Fibroblast of lung (primary cell): ENCODE results near the gene TMEM154. TPM values are rescaled to one million over a fixed set of nuclear protein-coding genes. Genes with fewer than 3 reads are reported as not detected.
A peak's percentile ranks its signal among the peaks of the same experiment; 100 is the strongest.

Source experiments
- DNase-seq, 2 donors: peaks; one replicate each; pipeline versions ENCODE4 v3.0.0 to v3.0.0-alpha.2; 2010; ENCODE audit warnings: low read depth in 2 of 2
- H2AFZ ChIP-seq: 2 replicates; pipeline ENCODE4 v1.5.1; 2012; ENCODE audit warnings: low read length, control low read depth, inconsistent platforms
- H3K27ac ChIP-seq: 2 replicates; pipeline ENCODE4 v1.5.1; 2011; ENCODE audit warnings: low read length, control low read depth; ENCODE audit not compliant: insufficient read depth
- H3K27me3 ChIP-seq: 2 replicates; pipeline ENCODE4 v1.5.1; 2011; ENCODE audit warnings: mild to moderate bottlenecking, low read length; ENCODE audit not compliant: control insufficient read depth, insufficient read depth
- H3K36me3 ChIP-seq: 2 replicates; pipeline ENCODE4 v1.5.1; 2011; ENCODE audit warnings: low read length; ENCODE audit not compliant: control insufficient read depth, insufficient read depth
- H3K4me1 ChIP-seq: 2 replicates; pipeline ENCODE4 v1.5.1; 2011; ENCODE audit warnings: low read length; ENCODE audit not compliant: control insufficient read depth, insufficient read depth; ENCODE audit errors: extremely low read depth
- H3K4me2 ChIP-seq: 2 replicates; pipeline ENCODE4 v1.5.1; 2011; ENCODE audit warnings: low read length, control low read depth; ENCODE audit not compliant: insufficient read depth; ENCODE audit errors: extremely low read depth
- H3K4me3 ChIP-seq, 4 experiments: fragments of 200-600 bp in 1 of 4; sonication (generic) in 1 of 4; replicated peaks in 1 of 4; 2 replicates each; pipeline ENCODE4 v1.5.1; 2011 to 2016; ENCODE audit warnings: low read length in 4 of 4, low read depth in 3 of 4, mild to moderate bottlenecking in 3 of 4, control low read depth in 2 of 4, inconsistent platforms in 1 of 4, mixed read lengths in 1 of 4; ENCODE audit not compliant: insufficient read depth in 1 of 4; ENCODE audit errors: control extremely low read depth in 1 of 4
- H3K79me2 ChIP-seq: 2 replicates; pipeline ENCODE4 v1.5.1; 2012; ENCODE audit warnings: mild to moderate bottlenecking, low read length, inconsistent platforms; ENCODE audit not compliant: control insufficient read depth, insufficient read depth
- H3K9ac ChIP-seq: 2 replicates; pipeline ENCODE4 v1.5.1; 2011; ENCODE audit warnings: mild to moderate bottlenecking, low read length, control low read depth; ENCODE audit not compliant: insufficient read depth
- H3K9me3 ChIP-seq: 2 replicates; pipeline ENCODE4 v1.5.1; 2012; ENCODE audit warnings: low read depth, low read length; ENCODE audit not compliant: control insufficient read depth, insufficient read depth
- H4K20me1 ChIP-seq: 2 replicates; pipeline ENCODE4 v1.5.1; 2011; ENCODE audit warnings: low read length; ENCODE audit not compliant: control insufficient read depth, insufficient read depth; ENCODE audit errors: extremely low read depth
- EZH2 ChIP-seq: IDR thresholded peaks from 2 replicates; pipeline ENCODE4 v1.5.1; 2012; ENCODE audit warnings: low read length, control low read depth, mild to moderate bottlenecking; ENCODE audit errors: missing control alignments
- polyA minus RNA-seq: library from RNA; depleted of rRNA, polyadenylated mRNA; stranded (reverse); fragments of >200 nt; gene quantifications from 2 replicates; pipeline ENCODE4 v1.2.3, GENCODE V29; 2011; ENCODE audit warnings: low replicate concordance
- polyA plus RNA-seq, 2 donors: library from polyadenylated mRNA; depleted of rRNA in 1 of 2; stranded (reverse) in 1 of 2; unstranded in 1 of 2; fragments of >200 nt; gene quantifications; 2 replicates each; pipeline ENCODE4 v1.2.1, GENCODE V29; 2011 to 2012; ENCODE audit warnings: missing spikeins in 1 of 2
- total RNA-seq: library from RNA; depleted of rRNA; stranded (reverse); fragments of >200 nt; gene quantifications from 2 replicates; pipeline ENCODE4 v1.2.1, GENCODE V29; 2014
- TF ChIP-seq, protein P1 (sequence below), 2 donors: IDR thresholded peaks in 1 of 2; conservative IDR thresholded peaks in 1 of 2; 1 replicate in 1 of 2; 2 replicates in 1 of 2; pipeline ENCODE4 v1.5.1; 2011 to 2012; ENCODE audit warnings: low read length in 2 of 2, control low read depth in 1 of 2, inconsistent platforms in 1 of 2, low read depth in 1 of 2, mild to moderate bottlenecking in 1 of 2

Gene TMEM154, protein sequence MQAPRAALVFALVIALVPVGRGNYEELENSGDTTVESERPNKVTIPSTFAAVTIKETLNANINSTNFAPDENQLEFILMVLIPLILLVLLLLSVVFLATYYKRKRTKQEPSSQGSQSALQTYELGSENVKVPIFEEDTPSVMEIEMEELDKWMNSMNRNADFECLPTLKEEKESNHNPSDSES
- total RNA-seq = 0.50 and 0.77 TPM in 2 replicates
- 1.6 and 3.7 TPM in 2 replicates for polyA plus RNA-seq
- polyA plus RNA-seq (2012) = 0.96 and 1.8 TPM in 2 replicates
- polyA minus RNA-seq = 1.4 and 3.5 TPM in 2 replicates

DNA sequence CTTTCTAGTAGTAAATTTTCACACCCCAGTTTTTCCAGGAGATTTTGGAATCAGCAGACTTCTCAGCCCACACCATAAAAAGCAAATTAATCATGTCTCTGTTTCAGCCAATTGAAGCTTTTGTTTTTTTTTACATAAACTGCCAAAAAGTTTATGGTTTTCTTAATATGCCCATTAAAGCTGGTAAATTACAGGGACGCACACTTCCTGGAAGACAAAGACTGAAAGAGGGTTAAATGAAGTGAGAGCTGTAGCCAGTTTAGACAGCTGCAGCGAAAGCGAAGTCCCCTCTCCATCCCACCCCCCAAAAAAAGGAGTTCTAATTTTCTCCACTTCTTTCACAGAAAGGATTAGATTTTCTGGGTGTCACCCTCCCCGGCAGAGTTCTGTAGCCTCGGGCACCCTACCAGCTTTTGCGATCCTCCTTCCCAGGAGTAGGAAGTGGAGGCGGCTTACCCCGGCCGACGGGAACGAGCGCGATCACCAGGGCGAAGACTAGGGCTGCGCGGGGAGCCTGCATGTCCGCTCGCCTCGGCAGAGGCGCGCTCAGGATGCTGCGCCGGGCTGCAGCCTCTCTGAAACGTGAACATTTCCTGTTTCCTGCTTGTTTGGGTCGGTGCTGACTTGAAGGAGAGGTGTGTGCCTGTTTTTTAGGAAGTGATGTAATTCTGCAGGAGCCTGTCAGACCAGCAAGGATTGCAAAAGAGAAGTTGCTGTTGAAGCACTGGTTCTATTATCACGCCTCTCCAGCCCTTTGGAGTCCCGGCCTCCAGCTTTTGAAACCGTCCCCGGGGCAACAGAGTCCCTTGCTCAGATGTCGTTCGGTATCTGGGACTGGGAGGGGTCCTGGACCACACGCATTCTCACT lies at the start of gene TMEM154:
Gene TMEM154, minus strand, starts transcription at position 584 of the 868 bp plus-strand sequence. Its CDS starts 64 bp downstream, at position 520.
- Histone ChIP-seq H4K20me1 (no peaks in the 10 kb centered on the region), H3K36me3 (no peaks in the 10 kb centered on the region), H3K27ac (peak within 1 kb of the TSS; percentile 6), H3K4me3 (peak within 1 kb of the TSS; percentile 55 to 86 (median 65)), H3K9ac (peak within 1 kb of the TSS; percentile 39), H2AFZ (peak within 1 kb of the TSS; percentile 88), H3K27me3 (no peaks in the 10 kb centered on the region), H3K9me3 (no peaks in the 10 kb centered on the region), H3K79me2 (no peaks in the 10 kb centered on the region), H3K4me1 (peaks cover 3% of the 10 kb centered on the region), H3K4me2 (peak within 1 kb of the TSS; percentile 93)
- TF ChIP-seq EZH2 = no peak
- TF ChIP-seq, protein P1, sequence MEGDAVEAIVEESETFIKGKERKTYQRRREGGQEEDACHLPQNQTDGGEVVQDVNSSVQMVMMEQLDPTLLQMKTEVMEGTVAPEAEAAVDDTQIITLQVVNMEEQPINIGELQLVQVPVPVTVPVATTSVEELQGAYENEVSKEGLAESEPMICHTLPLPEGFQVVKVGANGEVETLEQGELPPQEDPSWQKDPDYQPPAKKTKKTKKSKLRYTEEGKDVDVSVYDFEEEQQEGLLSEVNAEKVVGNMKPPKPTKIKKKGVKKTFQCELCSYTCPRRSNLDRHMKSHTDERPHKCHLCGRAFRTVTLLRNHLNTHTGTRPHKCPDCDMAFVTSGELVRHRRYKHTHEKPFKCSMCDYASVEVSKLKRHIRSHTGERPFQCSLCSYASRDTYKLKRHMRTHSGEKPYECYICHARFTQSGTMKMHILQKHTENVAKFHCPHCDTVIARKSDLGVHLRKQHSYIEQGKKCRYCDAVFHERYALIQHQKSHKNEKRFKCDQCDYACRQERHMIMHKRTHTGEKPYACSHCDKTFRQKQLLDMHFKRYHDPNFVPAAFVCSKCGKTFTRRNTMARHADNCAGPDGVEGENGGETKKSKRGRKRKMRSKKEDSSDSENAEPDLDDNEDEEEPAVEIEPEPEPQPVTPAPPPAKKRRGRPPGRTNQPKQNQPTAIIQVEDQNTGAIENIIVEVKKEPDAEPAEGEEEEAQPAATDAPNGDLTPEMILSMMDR (conservative IDR thresholded peaks at IDR 0.05 in 1 of 2, IDR thresholded peaks at IDR 0.05 in 1 of 2; ENCODE audit: low read depth in 1 of 2, low read length in 2 of 2) = no peak
- DNase-seq = peak; percentile 69 to 85

DNA sequence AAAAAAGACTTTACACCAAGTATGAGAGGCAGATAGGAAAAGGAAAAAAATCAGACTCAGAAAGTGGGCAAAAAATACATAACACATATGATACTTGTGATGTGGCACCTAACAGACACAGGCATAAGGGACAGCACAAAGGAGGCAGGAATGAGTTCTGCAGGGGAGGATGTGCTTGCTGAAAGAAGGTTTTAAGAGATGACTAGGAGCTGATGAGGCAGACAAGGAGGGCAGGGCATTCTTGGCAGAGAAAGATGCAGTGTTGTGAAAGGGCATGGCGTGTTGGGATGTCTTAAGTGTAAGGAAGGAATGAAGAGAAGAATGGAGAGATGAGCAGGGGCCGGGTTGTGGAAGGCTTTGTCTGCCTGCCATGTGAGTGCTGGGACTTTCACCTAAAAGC lies 49.7 kb upstream of the TMEM154 start:
- H3K27me3 ChIP-seq = no peaks in the 10 kb centered on the region
- peak; percentile 17 to 47 for DNase-seq
- H3K36me3 ChIP-seq = no peaks in the 10 kb centered on the region
- no peak for TF ChIP-seq EZH2
- TF ChIP-seq, protein P1 (conservative IDR thresholded peaks at IDR 0.05 in 1 of 2, IDR thresholded peaks at IDR 0.05 in 1 of 2; ENCODE audit: low read depth in 1 of 2, low read length in 2 of 2) = no peak
- no peak overlapping the region for H3K9ac ChIP-seq
- H4K20me1 ChIP-seq = no peaks in the 10 kb centered on the region
- no peak overlapping the region for H3K4me2 ChIP-seq
- H3K79me2 ChIP-seq = no peaks in the 10 kb centered on the region
- no peak overlapping the region for H3K27ac ChIP-seq
- no peak overlapping the region for H3K4me3 ChIP-seq
- no peaks in the 10 kb centered on the region for H3K9me3 ChIP-seq
- H3K4me1 ChIP-seq = no peaks in the 10 kb centered on the region
- no peak overlapping the region for H2AFZ ChIP-seq

DNA sequence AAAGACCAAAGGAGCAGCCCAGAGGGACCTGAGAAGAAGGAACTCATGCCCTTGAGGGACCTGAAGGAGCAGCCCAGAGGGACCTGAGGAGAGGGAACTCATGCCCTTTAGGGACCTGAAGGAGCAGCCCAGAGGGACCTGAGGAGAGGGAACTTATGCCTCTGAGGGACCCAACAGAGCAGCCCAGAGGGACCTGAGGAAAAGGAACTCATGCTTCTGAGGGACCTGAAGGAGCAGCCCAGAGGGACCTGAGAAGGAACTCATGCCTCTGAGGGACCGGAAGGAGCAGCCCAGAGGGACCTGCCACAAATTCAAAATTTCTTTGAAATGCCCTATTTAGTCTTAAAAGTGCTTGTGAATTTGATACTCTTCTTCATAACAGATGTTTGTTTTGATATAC lies 48.5 kb upstream of the TMEM154 start:
- H2AFZ ChIP-seq = no peak overlapping the region
- H3K79me2 ChIP-seq = no peaks in the 10 kb centered on the region
- H3K27me3 ChIP-seq = no peaks in the 10 kb centered on the region
- H3K4me3 ChIP-seq = no peak overlapping the region
- no peaks in the 10 kb centered on the region for H3K4me1 ChIP-seq
- H4K20me1 ChIP-seq = no peaks in the 10 kb centered on the region
- no peak for DNase-seq
- TF ChIP-seq EZH2 = no peak
- TF ChIP-seq, protein P1 (conservative IDR thresholded peaks at IDR 0.05 in 1 of 2, IDR thresholded peaks at IDR 0.05 in 1 of 2; ENCODE audit: low read depth in 1 of 2, low read length in 2 of 2) = no peak
- H3K4me2 ChIP-seq = no peak overlapping the region
- H3K36me3 ChIP-seq = no peaks in the 10 kb centered on the region
- H3K9ac ChIP-seq = no peak overlapping the region
- no peaks in the 10 kb centered on the region for H3K9me3 ChIP-seq
- no peak overlapping the region for H3K27ac ChIP-seq
